HG03342 (cell line): ENCODE measurements around the gene LBHD2.

Source experiments
- ATAC-seq: cut with Tn5 transposase; IDR thresholded peaks from one replicate; pipeline ENCODE4 v1.9.1; 2021; ENCODE audit warnings: mild to moderate bottlenecking, moderate library complexity; ENCODE audit not compliant: unreplicated experiment

The LBHD2 gene

DNA sequence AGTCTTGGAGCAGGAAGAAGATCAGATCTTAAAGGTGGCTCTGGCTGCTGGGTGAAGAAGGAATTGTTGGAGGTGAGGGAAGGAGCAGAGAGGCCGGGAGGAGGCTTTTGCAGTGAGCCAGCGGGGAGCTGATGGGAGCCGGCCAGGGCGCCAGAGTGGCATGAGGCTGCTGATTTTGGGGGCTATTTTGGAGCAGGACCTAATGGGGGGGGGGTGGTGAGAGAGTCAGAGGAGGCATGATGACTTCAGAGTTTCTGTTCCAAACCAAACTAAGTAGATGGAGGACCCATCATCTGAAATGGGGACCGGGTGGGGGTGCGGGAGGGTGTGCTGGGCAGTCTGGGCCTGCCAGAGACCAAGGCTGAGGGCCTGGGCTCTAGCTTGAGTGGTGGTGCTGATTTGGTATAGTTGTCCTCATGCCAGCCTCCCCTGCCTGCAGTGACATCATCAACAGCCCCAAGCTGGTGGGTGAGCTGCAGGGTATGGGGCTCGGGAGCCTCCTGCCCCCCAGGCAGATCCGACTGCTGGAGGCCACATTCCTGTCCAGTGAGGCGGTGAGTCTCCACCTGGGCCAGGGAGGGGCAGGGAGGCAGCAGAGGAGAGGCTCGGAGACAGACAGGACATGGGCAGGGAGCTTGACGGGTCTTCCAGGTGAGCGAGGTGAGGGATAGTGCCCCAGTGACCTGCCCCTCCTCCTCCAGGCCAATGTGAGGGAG is 45.4 kb downstream of the LBHD2 start:
- no peak for ATAC-seq

DNA sequence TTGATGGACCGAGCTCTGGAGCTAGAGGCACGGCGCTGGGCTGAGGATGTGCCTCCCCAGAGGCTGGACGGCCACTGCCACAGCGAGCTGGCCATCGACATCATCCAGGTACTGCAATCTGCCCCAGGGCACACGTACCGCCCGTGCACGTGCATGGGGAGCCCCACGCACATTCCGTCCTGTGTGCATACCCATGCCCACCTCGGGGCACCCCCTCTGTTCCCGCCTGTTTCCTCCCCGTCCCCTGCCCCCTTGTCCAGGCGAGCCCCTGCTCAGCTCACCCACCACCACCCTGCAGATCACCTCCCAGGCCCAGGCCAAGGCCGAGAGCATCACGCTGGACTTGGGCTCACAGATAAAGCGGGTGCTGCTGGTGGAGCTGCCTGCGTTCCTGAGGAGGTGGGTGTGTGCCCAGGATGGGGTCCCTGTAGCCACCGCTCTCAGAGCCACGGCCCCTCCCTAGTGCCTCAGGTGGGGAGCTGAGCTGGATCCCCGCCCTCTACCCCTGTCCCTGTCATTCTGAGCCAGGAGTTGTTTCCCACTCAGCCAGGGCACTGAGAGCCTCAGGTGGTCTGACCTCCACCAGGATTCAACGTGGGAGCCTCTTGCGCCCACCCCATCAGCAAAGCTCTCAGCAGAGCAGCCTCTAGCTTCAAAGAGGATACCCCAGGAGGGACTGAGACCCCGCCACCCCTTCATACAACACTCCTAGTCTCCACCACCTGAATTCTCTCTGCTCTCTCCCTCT is 46.2 kb downstream of the LBHD2 start:
- ATAC-seq = no peak

DNA sequence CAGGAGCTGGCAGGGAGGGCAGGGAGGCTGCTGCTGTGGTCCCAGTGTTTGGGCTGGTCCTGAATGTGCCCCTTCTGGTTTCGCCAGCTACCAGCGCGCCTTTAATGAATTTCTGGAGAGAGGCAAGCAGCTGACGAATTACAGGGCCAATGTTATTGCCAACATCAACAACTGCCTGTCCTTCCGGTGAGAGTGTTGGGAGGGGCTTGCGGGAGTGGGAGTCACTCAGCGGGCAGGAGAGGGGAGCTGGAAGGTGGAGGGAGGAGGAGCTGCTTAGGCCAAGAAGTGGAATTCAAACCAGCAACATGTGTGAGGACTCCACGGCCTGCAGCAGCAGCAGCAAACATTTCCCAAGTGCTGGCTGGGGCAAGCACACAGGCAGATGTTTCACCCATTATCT is 47.0 kb downstream of the LBHD2 start:
- ATAC-seq = no peak

DNA sequence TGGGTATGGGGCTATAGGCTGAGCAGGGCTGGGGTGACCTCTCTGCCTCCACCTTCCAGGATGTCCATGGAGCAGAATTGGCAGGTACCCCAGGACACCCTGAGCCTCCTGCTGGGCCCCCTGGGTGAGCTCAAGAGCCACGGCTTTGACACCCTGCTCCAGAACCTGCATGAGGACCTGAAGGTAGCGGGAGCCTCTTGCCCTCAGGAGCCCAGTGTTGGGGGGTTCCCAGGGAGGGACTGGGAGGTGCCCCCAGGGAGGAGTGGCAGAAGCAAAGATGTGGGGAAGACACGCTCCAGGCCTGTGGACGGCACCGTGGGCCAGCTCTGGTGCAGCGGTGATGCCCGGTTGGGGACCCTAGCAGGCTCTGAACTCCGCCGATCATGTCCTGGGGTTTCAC is 47.6 kb downstream of the LBHD2 start:
- no peak for ATAC-seq

DNA sequence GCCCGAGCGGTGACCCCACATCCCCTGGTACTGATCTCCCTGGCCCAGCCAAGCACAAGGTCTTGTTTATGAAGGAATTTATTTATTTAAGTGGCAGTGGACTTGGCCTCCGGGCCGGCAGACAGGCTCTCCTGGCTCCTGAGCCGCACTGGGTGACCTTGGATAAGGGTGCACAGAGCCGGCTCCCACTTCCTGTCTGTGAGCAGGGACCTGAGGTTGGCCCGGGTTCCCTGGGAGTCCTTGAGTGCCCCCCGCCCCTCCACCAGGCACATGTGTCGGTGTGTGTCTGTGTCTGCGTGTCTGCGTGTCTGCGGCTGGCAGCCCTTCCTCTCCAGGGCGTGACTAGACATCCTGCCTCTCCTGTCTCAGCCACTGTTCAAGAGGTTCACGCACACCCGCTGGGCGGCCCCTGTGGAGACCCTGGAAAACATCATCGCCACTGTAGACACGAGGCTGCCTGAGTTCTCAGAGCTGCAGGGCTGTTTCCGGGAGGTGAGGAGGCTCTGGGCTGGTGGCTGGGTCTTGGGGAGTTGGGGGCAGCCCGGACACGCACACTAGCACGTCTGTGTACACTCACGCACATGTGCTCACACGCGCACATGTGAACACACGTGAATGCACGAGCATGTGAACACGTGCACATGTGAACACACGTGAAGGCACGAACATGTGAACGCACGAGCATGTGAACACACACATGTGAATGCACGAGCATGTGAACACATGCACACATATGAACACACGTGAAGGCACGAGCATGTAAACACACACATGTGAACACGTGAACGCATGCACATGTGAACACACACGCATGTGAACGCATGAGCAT is 48.6 kb downstream of the LBHD2 start:
- no peak for ATAC-seq

DNA sequence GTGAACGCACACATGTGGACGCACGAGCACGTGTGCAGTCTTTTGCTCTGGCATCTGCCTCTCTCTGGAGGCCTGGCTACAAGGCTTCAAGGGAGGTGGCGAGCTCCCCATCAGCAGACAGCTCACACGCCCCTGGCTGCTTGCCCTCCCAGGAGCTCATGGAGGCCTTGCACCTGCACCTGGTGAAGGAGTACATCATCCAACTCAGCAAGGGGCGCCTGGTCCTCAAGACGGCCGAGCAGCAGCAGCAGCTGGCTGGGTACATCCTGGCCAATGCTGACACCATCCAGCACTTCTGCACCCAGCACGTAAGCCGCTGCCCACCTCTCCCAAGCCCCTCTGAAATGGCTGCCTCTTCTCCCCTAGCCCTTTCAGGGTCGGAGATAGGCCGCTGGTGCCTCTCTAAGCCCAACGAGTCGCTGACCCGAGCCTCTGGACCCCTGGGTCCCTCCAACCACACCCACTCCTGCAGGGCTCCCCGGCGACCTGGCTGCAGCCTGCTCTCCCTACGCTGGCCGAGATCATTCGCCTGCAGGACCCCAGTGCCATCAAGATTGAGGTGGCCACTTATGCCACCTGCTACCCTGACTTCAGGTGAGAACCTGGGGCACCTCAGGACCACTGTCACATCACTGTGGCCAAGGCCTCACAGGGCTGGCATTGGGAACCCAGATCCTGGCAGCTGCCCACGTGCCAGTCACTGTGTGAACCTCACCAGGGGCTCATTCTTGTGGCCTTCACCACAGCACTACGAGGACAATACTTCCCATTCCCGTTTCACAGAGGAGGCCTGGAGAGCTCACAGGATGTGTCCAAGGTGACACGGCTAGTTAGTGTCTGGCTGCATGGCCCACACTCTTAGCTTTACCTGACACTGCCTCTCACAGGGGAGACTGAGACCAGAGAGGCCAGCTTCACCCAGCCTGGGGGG is 49.5 kb downstream of the LBHD2 start:
- no peak for ATAC-seq

DNA sequence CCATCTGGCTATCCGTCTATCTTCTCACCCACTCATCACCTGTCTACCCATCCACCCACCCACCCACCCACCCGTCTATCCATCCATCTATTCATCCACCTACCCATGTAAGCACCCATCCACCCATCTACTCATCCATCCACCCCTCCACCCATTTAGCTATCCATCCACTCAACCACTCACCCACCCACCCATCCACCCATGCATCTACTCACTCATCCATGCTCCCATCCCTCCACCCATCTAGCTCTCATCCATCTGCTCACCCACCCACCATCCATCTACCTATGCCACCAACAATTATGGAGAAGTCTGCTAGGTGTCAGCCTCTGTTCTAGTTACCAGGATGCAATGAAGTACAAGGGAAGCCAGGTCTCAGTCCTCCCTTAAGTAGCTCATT is 50.4 kb downstream of the LBHD2 start:
- ATAC-seq = no peak

DNA sequence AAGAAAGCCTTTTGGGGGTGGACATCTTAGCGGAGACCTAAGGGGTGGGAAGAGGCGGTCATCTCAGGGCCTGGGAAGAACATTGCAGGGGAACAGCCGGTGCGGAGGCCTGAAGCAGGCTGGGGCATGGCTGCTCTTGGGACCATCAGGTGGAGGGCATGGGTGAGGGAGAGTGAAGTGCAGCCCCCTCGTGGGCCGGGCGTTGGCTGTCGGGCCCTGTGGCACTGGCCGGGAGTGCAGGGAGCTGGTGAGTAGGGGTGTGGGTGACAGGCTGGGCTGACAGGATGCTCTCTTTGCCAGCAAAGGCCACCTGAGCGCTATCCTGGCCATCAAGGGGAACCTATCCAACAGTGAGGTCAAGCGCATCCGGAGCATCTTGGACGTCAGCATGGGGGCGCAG is 50.9 kb downstream of the LBHD2 start:
- ATAC-seq = no peak

DNA sequence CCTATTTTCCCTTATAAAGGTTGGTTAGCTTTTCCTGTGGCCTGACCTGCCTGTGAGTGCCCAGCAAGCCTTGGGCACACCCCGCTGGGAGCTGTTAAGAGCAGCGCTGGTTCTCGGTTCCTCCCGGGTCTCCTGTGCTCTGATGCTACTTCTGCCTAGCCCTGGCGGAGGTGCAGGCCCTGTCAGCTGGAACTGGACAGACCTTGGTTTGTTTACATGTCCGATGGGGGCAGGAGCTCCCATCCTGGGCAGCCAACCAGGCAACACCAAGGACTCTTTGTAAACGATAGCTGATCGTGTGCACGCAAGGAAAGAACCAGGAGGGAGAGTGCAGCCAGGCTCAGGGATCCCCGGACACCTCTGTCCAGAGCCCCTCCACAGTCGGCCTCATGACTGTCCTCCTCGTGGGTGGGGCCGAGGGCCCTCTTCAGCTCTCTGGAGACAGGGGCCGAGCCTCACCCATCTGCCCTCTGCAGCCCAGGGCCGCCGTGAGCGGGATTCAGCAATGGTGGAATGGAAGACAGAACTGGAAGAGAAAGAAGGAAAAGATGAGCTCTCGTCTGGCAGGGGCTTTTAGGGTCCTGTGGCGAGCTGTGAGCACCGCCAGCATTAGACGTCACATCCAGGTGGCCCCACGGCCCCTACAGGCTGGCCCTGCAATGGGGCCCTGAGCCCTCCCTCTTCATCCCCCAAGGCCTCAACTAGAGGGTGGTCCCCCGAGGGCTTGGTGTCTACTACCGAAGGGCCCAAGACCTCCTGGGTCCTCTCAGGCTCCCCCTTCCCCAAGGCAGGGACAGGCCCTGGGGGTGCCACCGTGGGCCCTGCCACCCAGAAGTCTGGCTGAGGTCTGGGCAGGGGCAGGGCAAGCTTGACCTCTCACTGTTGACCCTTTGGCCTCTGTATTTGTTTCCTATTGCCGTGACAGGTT is 51.6 kb downstream of the LBHD2 start:
- no peak for ATAC-seq

DNA sequence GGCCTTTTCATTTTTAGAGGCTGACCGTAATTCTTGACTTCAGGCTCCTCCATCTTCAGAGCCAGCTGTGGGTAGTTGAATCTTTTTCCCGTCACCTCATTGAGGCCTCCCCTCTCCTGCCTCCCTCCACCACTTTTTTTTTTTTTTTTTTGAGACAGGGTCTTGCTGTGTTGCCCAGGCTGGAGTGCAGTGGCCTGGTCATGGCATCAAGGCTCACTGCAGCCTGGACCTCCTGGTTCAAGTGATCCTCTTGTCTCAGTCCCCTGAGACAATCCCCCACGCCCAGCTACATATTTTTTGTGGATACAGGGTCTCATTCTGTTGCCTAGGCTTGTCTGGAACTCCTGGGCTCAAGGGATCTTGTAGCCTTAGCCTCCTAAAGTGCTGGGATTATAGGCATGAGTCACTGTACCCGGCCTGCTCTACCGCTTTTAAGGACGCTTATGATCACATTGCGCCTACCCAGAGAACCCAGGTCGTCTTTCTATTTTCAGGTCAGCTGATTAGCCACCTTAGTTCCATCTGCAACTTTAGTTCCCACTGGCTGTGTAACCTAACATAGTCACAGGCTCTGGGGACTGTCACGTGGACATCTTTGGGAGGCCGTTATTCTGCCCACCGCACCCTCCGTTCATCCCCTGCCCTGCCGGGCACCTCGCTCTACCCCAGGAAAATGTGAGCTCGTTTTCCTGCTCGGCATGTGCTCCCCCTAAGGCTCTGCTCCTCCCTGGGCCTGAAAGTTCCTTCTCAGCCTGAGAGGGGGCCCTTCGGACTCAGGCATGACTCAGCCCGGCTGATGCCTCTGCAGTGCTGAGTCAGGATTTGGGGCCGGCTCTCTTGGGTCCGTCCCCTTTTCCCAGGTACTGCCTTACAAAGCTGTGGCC is 52.6 kb downstream of the LBHD2 start:
- ATAC-seq = no peak

DNA sequence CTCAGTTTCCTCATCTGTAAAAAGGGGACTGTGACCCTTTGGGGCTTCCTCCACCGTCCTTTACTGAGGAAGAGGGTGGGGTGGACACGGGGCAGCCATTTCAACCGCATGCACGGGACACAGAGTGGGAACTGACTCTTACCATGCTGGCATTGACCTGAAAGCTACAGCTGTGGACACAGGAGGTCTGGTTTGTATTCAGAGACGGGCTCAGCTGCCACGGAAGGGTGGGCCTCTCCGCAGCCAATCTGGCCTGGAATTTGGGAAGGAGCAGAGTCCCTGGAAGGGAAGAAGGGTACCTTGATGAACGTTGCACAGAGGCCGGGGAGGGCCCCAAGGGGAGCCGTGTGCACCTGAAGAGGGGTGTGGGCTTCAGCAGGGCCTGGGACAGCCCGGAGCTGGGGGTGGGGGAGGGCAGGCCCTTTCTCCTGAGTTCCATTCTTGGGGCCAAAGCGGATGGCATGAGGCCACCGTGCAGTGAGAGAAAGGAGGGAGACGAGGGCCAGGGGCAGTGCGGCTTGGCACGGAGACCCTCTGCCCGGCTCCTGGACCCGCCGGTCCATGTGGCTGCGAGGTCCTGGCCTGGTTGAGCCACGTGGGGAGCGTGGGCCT is 53.8 kb downstream of the LBHD2 start:
- no peak for ATAC-seq

DNA sequence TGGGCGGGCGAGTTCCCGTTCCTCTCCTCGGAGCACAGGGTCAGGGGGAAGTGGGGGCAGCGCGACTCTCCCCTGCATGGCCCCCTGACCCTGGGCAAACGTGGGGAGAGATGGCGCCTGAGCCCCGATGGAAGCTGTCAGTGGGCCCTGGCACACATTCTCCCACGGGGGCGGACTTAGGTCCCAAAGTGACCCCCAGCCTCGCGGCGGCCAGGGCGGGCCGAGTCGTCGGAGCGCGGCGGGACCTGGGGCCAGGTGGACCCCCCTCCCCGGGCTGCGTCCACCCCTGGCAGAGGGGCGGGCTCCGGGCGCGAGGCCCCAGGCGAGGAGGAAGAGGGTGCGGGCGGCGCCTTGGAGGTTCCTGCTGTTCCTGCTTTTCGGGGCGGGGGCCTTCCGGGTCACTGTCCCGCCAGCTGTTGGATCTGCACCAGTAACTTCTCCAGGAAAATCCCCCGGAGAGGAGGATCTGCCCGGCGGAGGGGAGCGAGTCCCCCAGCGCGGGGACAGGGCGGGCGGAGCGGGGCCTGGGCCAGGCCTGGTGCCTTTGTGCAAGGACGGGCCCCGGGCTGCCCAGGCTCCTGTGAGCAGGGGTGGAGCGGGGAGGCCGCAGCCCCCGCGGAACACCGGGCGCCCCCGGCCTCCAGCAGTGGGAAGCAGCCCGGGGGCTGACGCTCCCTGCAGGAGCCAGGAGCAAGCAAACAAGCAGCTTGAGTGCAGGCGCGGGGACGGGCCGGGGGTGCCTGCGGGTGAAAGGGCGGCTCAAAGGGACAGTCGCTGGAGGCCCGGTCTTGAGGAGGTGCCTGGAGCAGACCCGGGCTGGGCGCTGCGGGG is 54.5 kb downstream of the LBHD2 start:
- ATAC-seq = no peak

DNA sequence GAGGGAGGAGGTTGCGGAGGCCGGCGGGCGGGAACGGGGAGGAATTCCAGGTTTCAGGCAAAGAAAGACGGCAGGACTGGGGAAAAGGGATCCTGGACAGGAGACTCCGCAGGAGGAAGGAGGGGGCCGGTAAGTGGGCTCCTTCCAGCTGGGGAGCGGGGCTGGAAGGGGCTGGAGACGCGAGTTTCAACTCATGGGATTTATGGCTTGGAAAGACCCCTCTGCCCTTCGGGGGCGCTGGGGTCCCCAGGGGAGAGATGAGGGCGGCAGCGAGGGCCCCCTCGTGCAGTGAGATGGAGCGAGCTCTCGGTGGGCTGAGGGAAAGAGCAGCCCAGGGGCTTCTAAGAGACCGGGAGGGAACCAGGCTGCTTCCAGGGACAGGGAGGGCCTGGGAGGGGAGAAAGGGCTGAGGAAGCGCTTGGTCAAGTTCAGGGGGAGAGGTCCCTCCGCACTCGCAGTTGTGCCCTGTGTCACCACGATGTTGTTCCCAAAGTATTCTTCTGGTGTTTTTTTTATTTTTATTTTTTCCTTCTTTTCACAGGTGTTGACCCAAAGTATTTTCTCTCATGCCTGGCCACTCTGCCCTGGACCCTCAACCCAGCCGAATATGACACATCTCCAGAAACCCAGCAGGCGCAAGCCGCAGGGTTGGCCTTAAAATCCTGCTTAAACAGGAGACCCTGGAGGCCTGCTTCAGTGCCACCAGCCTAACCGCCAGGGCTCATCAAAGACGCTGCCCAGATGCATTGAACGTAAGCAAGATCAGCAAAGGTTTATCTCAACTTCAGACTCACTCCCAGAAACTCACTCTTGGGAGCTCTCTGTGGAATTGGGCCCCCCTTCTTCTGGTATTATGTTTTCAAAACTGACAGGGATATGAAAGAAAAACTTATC is 55.4 kb downstream of the LBHD2 start:
- ATAC-seq = no peak
